Choroid plexus epithelial cell (primary cell): ENCODE measurements around the gene TSFM.

ENCODE experiments used
- DNase-seq: peaks from one replicate; pipeline ENCODE4 v3.0.0-alpha.2; 2010; ENCODE audit warnings: low read depth
- H3K4me3 ChIP-seq: 2 replicates; pipeline ENCODE4 v1.5.1; 2011; ENCODE audit warnings: low read depth, mild to moderate bottlenecking, control low read depth, low read length, moderate library complexity
- CTCF ChIP-seq: conservative IDR thresholded peaks from 2 replicates; pipeline ENCODE4 v1.5.1; 2011; ENCODE audit warnings: low read depth, mild to moderate bottlenecking, control low read depth, inconsistent platforms, low read length, moderate library complexity

The TSFM gene

DNA sequence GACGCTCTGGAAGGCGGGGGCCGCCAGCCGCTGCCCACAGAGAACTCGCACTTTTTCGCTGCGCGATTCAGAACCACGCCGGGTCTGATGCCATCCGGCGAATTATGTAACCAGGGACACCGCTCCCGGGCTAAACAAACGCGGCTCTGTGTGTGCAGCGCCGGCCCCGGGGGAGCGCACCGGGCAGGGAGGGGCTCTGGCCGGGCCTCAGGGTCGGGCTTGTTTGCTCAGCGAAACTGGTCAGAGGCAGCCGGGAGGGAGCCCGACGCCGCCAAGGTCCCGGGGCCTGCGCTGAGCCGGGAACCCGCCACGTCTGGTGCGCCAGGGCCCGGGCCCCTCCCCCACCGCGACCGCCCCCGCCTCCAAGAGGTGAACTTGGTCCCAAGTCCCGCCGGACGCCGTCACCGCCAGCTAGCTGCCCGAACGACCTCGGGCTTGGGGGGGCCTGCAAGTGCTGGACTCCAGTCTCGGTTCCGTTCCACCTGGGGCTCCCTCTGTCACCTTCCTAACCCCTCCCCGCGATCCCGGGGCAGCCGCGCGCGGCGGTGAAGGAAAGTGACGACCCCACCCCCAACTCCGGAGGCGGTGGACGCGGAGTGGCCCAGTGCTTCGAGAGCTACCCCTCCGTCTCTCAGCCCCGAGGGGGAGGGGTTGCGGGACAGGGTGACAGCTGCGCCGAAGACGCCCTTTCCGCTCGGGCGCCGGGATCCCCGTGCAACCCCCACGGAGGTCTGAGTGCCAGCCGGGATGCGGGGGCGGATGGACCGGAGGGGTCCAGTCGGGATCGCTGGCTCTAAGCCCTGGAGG lies 63.1 kb downstream of the TSFM start:
- no peak for TF ChIP-seq CTCF

GRCh38 chr12:57846285-57846576 lies 63.6 kb downstream of the TSFM start:
- no peak for DNase-seq
- no peak for TF ChIP-seq CTCF
- peak overlapping the region; percentile 99 for H3K4me3 ChIP-seq

More for the DNA sequence above, 63.1 kb downstream of the TSFM start:
- DNase-seq, result peak; percentile 41
- peak overlapping the region; percentile 99 for H3K4me3 ChIP-seq

DNA sequence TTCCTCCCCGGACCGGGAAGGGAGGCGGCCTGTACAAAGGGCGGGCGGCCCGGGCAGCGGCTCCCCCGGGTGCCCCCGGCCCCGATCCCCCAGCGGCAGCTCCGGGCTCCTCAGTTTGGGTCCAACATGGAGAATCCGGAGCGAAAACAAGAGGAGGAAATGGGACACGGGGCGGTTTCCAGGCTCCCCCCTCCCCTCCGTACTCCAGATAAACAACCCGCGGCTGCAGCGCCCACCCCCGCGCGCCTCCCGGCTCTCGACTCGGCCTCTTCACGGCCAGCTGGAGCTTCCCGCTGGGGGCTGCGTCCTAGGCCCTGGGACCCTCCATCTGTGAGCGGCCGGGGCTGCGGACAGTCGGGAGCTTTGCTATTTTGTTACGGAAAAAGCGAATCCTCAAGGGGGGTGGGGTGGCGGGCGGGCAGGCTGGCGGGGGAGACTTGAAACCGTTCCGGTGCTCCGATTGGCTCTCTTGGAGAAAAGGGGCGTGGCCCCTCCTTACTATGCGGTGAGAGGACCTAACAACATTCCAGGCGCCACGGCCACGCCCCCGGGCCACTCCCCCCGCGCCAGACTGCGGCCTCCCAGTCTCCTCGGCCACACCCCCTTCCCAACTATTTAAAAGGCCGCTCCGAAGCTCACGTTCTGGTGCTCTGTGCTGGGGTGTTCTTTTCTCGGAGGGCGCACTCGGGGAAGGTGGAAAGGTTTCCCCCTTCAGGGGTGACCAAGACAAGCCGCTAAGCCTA lies 64.2 kb downstream of the TSFM start, which contains the start of gene CTDSP2:
TSS of gene CTDSP2 (minus strand) at position 153 of the 743 bp plus-strand sequence. CDS start 294 bp downstream, outside the sequence.
- peak within 1 kb of the TSS; percentile 99 for H3K4me3 ChIP-seq
- DNase-seq, result peak; percentile 99
- TF ChIP-seq CTCF, result no peak
